WERI-Rb-1 (cell line): Measurements from ENCODE around the gene ITPR1.
A peak's percentile ranks its signal among the peaks of the same experiment; 100 is the strongest.

Experiments used
- DNase-seq: peaks from one replicate; pipeline ENCODE4 v3.0.0-alpha.2; 2020
- H3K27ac ChIP-seq: fragments of 250-450 bp; sonication (Bioruptor Pico); 2 replicates; pipeline ENCODE4 v1.5.1; 2020; ENCODE audit warnings: mild to moderate bottlenecking, moderate library complexity
- H3K27me3 ChIP-seq: fragments of 250-450 bp; sonication (Bioruptor Pico); 2 replicates; pipeline ENCODE4 v1.5.1; 2021; ENCODE audit warnings: mild to moderate bottlenecking, low read depth, moderate library complexity; ENCODE audit not compliant: insufficient read depth, severe bottlenecking
- H3K36me3 ChIP-seq: fragments of 250-450 bp; sonication (Bioruptor Pico); 2 replicates; pipeline ENCODE4 v1.5.1; 2020; ENCODE audit warnings: mild to moderate bottlenecking, moderate library complexity
- H3K4me3 ChIP-seq: 2 replicates; pipeline ENCODE4 v1.5.1; 2011; ENCODE audit warnings: low read depth, mild to moderate bottlenecking, control low read depth, low read length
- H3K9me3 ChIP-seq: fragments of 250-450 bp; sonication (Bioruptor Pico); 2 replicates; pipeline ENCODE4 v1.5.1; 2021; ENCODE audit warnings: mild to moderate bottlenecking, moderate library complexity; ENCODE audit not compliant: severe bottlenecking
- TF ChIP-seq, protein P1 (sequence below): IDR thresholded peaks from 2 replicates; pipeline ENCODE4 v1.5.1; 2011; ENCODE audit warnings: low read depth, mild to moderate bottlenecking, control low read depth, inconsistent platforms, low read length

Gene ITPR1

DNA sequence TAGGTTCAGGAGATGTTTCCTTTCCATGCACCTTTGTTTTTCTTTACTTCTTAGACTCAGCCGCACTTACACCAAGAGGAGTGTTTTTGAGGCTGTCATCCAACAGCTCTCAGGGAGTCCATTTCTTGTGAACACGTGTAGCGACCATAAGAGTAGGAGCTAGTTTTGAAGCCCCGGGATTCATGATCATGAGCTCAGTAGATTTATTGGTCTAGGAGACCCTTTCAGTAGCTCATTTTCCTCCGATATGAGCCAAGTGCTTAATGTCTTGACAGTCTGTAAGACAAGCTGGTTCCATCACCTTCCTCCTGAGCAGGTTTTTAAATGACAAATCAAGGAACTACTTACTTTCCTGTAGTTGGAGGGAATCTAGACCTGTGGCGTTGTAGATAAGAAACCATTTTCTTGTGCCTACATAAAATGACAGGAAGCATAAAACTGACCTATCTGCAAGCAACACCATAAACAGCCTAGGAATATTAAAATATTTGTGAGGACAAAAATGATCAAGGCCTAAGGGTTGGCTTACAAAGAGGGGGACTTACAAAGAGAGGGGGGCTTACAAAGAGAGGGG is 313.5 kb downstream of the ITPR1 start:
- H3K4me3 ChIP-seq = no peak overlapping the region
- H3K27me3 ChIP-seq = no peaks in the 10 kb centered on the region
- TF ChIP-seq, protein P1, sequence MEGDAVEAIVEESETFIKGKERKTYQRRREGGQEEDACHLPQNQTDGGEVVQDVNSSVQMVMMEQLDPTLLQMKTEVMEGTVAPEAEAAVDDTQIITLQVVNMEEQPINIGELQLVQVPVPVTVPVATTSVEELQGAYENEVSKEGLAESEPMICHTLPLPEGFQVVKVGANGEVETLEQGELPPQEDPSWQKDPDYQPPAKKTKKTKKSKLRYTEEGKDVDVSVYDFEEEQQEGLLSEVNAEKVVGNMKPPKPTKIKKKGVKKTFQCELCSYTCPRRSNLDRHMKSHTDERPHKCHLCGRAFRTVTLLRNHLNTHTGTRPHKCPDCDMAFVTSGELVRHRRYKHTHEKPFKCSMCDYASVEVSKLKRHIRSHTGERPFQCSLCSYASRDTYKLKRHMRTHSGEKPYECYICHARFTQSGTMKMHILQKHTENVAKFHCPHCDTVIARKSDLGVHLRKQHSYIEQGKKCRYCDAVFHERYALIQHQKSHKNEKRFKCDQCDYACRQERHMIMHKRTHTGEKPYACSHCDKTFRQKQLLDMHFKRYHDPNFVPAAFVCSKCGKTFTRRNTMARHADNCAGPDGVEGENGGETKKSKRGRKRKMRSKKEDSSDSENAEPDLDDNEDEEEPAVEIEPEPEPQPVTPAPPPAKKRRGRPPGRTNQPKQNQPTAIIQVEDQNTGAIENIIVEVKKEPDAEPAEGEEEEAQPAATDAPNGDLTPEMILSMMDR = no peak
- no peaks in the 10 kb centered on the region for H3K9me3 ChIP-seq
- DNase-seq = no peak
- no peaks in the 10 kb centered on the region for H3K36me3 ChIP-seq
- no peak overlapping the region for H3K27ac ChIP-seq

DNA sequence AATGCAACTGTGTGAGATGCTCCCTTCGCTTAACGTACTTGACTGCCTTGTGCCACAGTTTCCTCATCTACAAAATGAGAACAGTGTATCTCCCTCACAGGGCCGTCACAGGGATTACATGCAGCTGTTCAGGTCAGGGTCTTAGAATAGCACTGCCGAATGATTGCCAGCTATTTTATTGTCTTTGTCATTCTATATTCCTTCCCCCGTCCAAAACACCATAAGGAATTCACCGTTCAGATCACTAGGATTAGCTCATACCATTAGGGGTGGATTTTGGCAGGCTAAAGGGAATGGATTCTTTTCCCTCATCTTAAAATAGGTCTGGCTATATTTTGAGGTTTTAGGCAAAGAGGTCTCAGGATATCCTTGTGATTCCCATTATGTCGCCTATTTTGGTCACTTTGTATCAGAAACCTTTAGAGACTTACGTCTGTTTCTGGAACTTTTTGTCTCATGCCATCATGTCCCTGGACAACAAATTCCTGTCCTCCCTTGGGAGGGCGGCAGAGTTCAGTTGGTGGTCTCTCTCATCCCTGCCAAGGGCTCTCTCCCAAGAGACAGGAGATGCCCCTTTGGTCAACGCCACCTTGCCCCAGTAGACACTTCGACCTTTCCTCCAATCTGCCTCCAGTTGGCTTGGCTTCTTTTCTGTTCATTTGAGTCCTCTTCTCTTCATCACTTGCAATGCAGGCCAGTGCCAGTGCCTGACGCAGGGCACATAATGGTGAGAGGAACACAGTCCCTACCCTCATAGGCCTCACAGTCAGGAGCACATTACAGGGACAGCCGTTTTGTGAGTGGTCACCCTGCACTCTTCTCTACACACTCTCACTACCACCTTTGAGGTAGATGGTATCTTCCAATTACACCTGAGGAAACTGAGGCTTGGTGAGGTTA is 314.5 kb downstream of the ITPR1 start:
- H3K27me3 ChIP-seq = no peaks in the 10 kb centered on the region
- DNase-seq = no peak
- no peaks in the 10 kb centered on the region for H3K36me3 ChIP-seq
- no peak overlapping the region for H3K4me3 ChIP-seq
- TF ChIP-seq, protein P1 = no peak
- peak overlapping the region; percentile 68 for H3K27ac ChIP-seq
- no peaks in the 10 kb centered on the region for H3K9me3 ChIP-seq

DNA sequence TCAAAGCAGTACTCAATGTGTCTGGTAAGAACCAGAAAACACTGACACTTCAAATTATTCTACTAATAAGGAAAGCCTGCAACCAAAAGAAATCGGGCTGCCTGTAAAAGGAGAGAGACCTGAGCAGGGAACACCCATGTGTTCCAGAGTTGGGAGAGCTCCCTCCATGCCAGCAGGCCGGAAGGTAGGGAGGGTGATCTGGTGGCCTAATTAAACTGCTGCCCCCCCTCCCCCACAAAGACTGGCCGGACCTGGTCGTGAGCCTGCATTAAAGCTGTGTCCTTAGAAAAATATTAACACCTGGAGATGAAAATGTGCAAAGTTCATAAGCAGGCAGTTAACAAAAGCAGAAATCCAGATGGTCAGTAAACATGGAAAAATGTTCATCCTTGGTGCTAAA is 315.5 kb downstream of the ITPR1 start:
- Histone ChIP-seq H3K27me3 (no peaks in the 10 kb centered on the region), H3K36me3 (no peaks in the 10 kb centered on the region), H3K27ac (peak overlapping the region; percentile 68), H3K4me3 (no peak overlapping the region), H3K9me3 (no peaks in the 10 kb centered on the region)
- TF ChIP-seq, protein P1 = no peak
- DNase-seq = peak; percentile 58

DNA sequence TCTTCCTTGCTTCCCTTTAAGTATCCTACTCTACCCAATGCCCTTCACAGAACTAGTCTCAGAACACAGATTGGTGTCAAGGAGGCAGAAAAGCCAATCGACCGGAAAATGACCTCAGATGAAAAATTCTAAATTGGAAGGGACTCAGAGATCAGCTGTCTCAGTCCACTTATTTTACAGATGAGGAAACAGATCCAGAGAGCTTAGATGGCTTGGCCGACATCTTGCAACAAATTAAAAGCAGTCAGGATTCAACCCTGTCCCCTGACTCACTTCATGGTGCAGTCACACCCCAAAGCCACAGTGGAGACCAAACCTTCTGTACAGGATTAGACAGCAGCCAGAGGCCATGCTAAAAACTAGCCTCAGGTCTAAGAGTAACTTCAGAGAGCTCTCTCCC is 316.8 kb downstream of the ITPR1 start:
- peak; percentile 21 for DNase-seq
- no peaks in the 10 kb centered on the region for H3K36me3 ChIP-seq
- peak overlapping the region; percentile 50 for H3K27ac ChIP-seq
- no peaks in the 10 kb centered on the region for H3K27me3 ChIP-seq
- H3K4me3 ChIP-seq = no peak overlapping the region
- TF ChIP-seq, protein P1 = no peak
- no peaks in the 10 kb centered on the region for H3K9me3 ChIP-seq

DNA sequence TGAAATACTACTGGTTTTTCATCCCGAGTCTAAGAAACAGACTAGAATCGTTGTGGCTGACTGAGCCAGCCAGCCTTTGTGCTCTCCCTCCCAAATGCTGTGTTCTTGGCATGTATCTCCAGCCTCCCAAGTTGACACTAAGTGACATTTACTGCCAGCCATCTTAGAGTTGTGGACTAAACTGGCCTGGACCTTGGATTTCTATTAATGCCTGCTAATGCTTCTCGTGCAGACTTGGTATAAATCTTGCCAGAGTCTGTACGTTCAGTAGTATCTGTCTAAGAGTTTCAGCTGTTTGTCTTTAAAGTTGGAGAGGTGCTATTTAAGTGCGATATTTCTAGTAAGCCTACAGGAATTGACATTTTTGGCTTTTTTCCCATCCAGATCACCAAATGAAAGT is 319.4 kb downstream of the ITPR1 start:
- peaks cover 8% of the 10 kb centered on the region for H3K9me3 ChIP-seq
- no peak overlapping the region; the same call in 1 of the 2 replicates for H3K27ac ChIP-seq
- H3K36me3 ChIP-seq = no peaks in the 10 kb centered on the region; the same call in 1 of the 2 replicates
- H3K4me3 ChIP-seq = no peak overlapping the region
- no peak for DNase-seq
- H3K27me3 ChIP-seq = no peaks in the 10 kb centered on the region
- TF ChIP-seq, protein P1 = no peak
